Fibroblast of the aortic adventitia (primary cell): ENCODE measurements around the gene AKT3. TPM values are rescaled to one million over a fixed set of nuclear protein-coding genes. Genes with fewer than 3 reads are reported as not detected.

Experiments
- DNase-seq: peaks from one replicate; pipeline ENCODE4 v3.0.0-alpha.2; 2010; ENCODE audit warnings: low read depth
- H3K4me3 ChIP-seq: 2 replicates; pipeline ENCODE4 v1.5.1; 2011; ENCODE audit warnings: low read depth, mild to moderate bottlenecking, control low read depth, low read length, moderate library complexity
- CTCF ChIP-seq: IDR thresholded peaks from 2 replicates; pipeline ENCODE4 v1.5.1; 2011; ENCODE audit warnings: mild to moderate bottlenecking, low read length, control low read depth, inconsistent platforms; ENCODE audit not compliant: insufficient read depth
- total RNA-seq: library from RNA; depleted of rRNA; stranded (reverse); fragments of >200 nt; gene quantifications from 2 replicates; pipeline ENCODE4 v1.2.3, GENCODE V29; 2012; ENCODE audit warnings: low replicate concordance

AKT3 gene
- total RNA-seq, 1 donor: 36.6 TPM

GRCh38 chr1:243543501-243543900 lies 306.5 kb downstream of the AKT3 start:
- TF ChIP-seq CTCF: no peak
- H3K4me3 ChIP-seq: no peak overlapping the region
- DNase-seq: no peak

GRCh38 chr1:243542739-243543415 lies 307.2 kb downstream of the AKT3 start:
- no peak overlapping the region for H3K4me3 ChIP-seq
- DNase-seq: no peak
- no peak for TF ChIP-seq CTCF

GRCh38 chr1:243539636-243540035 lies 310.4 kb downstream of the AKT3 start:
- no peak for TF ChIP-seq CTCF
- no peak overlapping the region for H3K4me3 ChIP-seq
- DNase-seq: peak; percentile 20

GRCh38 chr1:243535014-243535413 lies 315.0 kb downstream of the AKT3 start:
- no peak for DNase-seq
- H3K4me3 ChIP-seq: no peak overlapping the region
- TF ChIP-seq CTCF: no peak

GRCh38 chr1:243529512-243529911 lies 320.5 kb downstream of the AKT3 start:
- no peak for TF ChIP-seq CTCF
- no peak overlapping the region for H3K4me3 ChIP-seq
- DNase-seq: no peak

GRCh38 chr1:243528459-243529121 lies 321.5 kb downstream of the AKT3 start:
- no peak for DNase-seq
- no peak for TF ChIP-seq CTCF
- no peak overlapping the region for H3K4me3 ChIP-seq

- H3K4me3 ChIP-seq: no peak overlapping the region
- DNase-seq: no peak
- TF ChIP-seq CTCF: no peak
Observed at GRCh38 chr1:243526180-243526579, 323.9 kb downstream of the AKT3 start.
